ENCODE measurements around the gene ZDHHC5. TPM values are rescaled to one million over a fixed set of nuclear protein-coding genes. Genes with fewer than 3 reads are reported as not detected.

ZDHHC5 gene
- total RNA-seq, 2 experiments from 2014 or later: 62.9 to 65.5 TPM

GRCh38 chr11:57729479-57729878 is 61.6 kb downstream of the ZDHHC5 start:
- peaks cover 4% of the 10 kb centered on the region for H3K36me3 Mint-ChIP-seq (ENCODE audit: low read depth)
- ChIA-PET POLR2A (no interaction called here), CTCF (interaction anchor here (0.6 to 1.7 kb wide), 4 partner anchors 16 to 185 kb away, joined by 3 to 5 read pairs (median 4); partner anchors contain the start of genes MED19 and TMX2)
- DNase-seq: no peak
- H3K9me3 Mint-ChIP-seq: no peaks in the 10 kb centered on the region
- no peaks in the 10 kb centered on the region for H3K27me3 Mint-ChIP-seq
- peaks cover 17% of the 10 kb centered on the region for H3K4me1 Mint-ChIP-seq
- H3K4me3 Mint-ChIP-seq: no peak overlapping the region
- H3K27ac Mint-ChIP-seq: no peak overlapping the region

DNA sequence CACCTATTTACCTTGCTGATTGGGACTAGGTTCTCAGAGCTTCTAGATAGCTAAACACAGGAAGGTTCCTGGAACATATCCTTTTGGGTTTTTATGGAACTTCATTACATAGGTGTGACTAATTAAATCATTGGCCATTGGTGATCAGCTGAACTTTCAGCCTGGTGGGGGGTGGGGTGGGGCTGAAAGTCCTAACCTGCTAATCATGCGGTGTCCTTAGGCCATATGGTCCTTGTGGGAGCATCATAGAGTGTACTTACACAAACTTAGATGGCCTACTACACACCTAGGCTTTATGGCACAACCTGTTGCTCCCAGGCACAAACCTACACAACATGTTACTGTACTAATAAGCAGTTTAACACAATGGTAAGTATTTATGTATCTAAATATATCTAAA is 64.7 kb downstream of the ZDHHC5 start:
- no peak for DNase-seq
- no peak overlapping the region for H3K27ac Mint-ChIP-seq
- no peaks in the 10 kb centered on the region for H3K9me3 Mint-ChIP-seq
- no peak overlapping the region for H3K4me3 Mint-ChIP-seq
- CTCF ChIA-PET: interaction anchor here (1.7 to 1.9 kb wide), 2 partner anchors 19 to 68 kb away, joined by 4 to 5 read pairs; no protein-coding TSS in a partner anchor
- H3K27me3 Mint-ChIP-seq: no peaks in the 10 kb centered on the region
- H3K4me1 Mint-ChIP-seq: peaks cover 30% of the 10 kb centered on the region
- peaks cover 10% of the 10 kb centered on the region for H3K36me3 Mint-ChIP-seq (ENCODE audit: low read depth)
- POLR2A ChIA-PET: no interaction called here

- Mint-ChIP-seq H3K4me3 (no peak overlapping the region), H3K9me3 (no peaks in the 10 kb centered on the region), H3K27ac (peak overlapping the region; percentile 58), H3K36me3 (ENCODE audit: low read depth) (peaks cover 25% of the 10 kb centered on the region), H3K27me3 (no peaks in the 10 kb centered on the region), H3K4me1 (peaks cover 32% of the 10 kb centered on the region)
- no peak for DNase-seq
- ChIA-PET CTCF (interaction anchor here (0.6 to 1.5 kb wide), 4 partner anchors 10 to 27 kb away, joined by 3 to 5 read pairs (median 4); partner anchors contain the start of gene TMX2), POLR2A (no interaction called here)
These were observed 67.8 kb downstream of the ZDHHC5 start for GRCh38 chr11:57735619-57736298.

DNA sequence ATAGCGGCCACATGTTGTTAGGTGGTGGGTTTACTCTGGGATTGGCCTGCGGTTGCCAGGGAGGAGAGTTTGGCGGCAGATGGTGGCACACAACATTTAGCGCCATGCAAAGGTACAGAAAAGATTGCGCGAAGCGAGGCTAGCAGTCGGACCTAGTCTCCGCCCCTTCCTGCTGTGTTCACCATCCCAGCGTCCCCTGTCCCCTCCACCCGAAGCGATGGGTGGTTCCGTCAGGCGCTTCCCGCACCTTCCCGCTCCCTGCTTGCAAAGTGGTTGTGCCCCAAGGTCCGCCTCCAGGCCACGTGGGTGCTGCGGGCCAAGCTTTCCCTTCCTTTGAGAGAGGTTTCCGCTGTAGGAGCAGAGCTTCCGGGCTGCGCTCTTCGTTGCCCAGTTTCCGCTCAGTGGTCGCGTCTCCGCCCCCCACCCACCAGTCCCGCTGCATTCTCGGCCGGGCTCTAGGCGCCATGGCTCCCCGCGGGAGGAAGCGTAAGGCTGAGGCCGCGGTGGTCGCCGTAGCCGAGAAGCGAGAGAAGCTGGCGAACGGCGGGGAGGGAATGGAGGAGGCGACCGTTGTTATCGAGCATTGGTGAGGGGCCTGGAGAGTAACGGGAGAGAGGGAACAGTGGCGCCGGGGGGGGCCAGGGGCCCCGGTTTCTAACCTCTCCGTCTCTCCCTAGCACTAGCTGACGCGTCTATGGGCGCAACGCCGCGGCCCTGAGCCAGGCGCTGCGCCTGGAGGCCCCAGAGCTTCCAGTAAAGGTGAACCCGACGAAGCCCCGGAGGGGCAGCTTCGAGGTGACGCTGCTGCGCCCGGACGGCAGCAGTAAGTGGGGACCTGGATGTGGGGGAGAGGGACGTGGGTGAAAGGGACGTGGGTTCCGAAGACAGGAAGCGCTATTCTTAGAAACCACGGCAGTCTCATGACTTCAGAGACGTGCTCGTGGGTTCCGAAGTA is 73.5 kb downstream of the ZDHHC5 start, which contains the start of gene SELENOH:
Gene SELENOH, plus strand, starts transcription at position 360 of the 955 bp plus-strand sequence. Its CDS starts 105 bp downstream, at position 465.
- Mint-ChIP-seq H3K27me3 (no peaks in the 10 kb centered on the region), H3K36me3 (ENCODE audit: low read depth) (peaks cover 56% of the 10 kb centered on the region), H3K4me1 (peaks cover 41% of the 10 kb centered on the region), H3K4me3 (peak within 1 kb of the TSS; percentile 98), H3K27ac (peak within 1 kb of the TSS; percentile 94), H3K9me3 (no peaks in the 10 kb centered on the region)
- POLR2A ChIA-PET: interaction anchor here (1.0 to 1.1 kb wide), 4 partner anchors 29 to 82 kb away, joined by 3 to 4 read pairs (median 4); partner anchors contain the start of genes MED19 and TMX2
- CTCF ChIA-PET: interaction anchor here (0.6 to 2.8 kb wide), 7 partner anchors 13 to 420 kb away, joined by 3 to 13 read pairs (median 4); no protein-coding TSS in a partner anchor
- DNase-seq: peak; percentile 97

- POLR2A ChIA-PET: interaction anchor here (1.0 to 1.1 kb wide), 2 partner anchors 50 to 81 kb away, joined by 3 to 4 read pairs; no protein-coding TSS in a partner anchor
- CTCF ChIA-PET: interaction anchor here (0.9 to 2.8 kb wide), 4 partner anchors 17 to 61 kb away, joined by 3 to 13 read pairs (median 5); no protein-coding TSS in a partner anchor
- Mint-ChIP-seq H3K27me3 (no peaks in the 10 kb centered on the region), H3K4me1 (peaks cover 42% of the 10 kb centered on the region), H3K27ac (peak overlapping the region; percentile 94), H3K4me3 (peak overlapping the region; percentile 98), H3K9me3 (no peaks in the 10 kb centered on the region), H3K36me3 (ENCODE audit: low read depth) (peaks cover 57% of the 10 kb centered on the region)
- no peak for DNase-seq
These were observed 74.2 kb downstream of the ZDHHC5 start for GRCh38 chr11:57742087-57742452.

- ChIA-PET POLR2A (no interaction called here), CTCF (interaction anchor here (1.0 to 1.7 kb wide), 5 partner anchors 8 to 64 kb away, joined by 3 to 8 read pairs (median 3); partner anchors contain the start of gene BTBD18)
- no peak for DNase-seq
- Mint-ChIP-seq H3K36me3 (ENCODE audit: low read depth) (peaks cover 44% of the 10 kb centered on the region), H3K27ac (peak overlapping the region; percentile 64), H3K4me1 (peaks cover 44% of the 10 kb centered on the region), H3K27me3 (no peaks in the 10 kb centered on the region), H3K4me3 (peak overlapping the region; percentile 25), H3K9me3 (no peaks in the 10 kb centered on the region)
These were observed 76.4 kb downstream of the ZDHHC5 start for GRCh38 chr11:57744357-57744756.

- no peak overlapping the region for H3K4me3 Mint-ChIP-seq
- ChIA-PET CTCF (interaction anchor here (1.0 to 1.7 kb wide), 3 partner anchors 22 to 65 kb away, joined by 3 read pairs; no protein-coding TSS in a partner anchor), POLR2A (interaction anchor here (0.6 kb wide), 1 partner anchor 15 kb away, joined by 4 read pairs; no protein-coding TSS in a partner anchor)
- H3K4me1 Mint-ChIP-seq: peaks cover 39% of the 10 kb centered on the region
- no peak for DNase-seq
- H3K9me3 Mint-ChIP-seq: no peaks in the 10 kb centered on the region
- H3K36me3 Mint-ChIP-seq (ENCODE audit: low read depth): peaks cover 41% of the 10 kb centered on the region
- peak overlapping the region; percentile 60 for H3K27ac Mint-ChIP-seq
- H3K27me3 Mint-ChIP-seq: no peaks in the 10 kb centered on the region
These were observed 77.3 kb downstream of the ZDHHC5 start for GRCh38 chr11:57745206-57745605.

DNA sequence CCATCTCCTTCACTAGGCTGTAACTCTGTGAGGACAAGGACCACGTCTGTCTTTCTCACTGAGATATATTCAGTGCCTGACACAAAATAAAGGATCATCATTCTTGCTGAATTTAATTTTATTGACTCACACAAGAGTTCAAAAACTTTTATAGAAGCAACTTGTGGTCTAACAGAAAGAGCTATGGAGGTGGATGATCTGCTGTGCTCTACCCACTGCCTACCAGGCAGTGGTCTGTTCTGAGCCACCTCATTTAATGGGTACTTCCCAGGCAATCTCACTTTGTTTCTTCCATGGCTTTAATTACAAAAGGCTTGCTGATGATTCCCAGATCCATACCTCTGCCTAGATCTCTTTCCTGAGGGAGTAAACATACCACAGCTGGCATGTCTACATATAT is 79.0 kb downstream of the ZDHHC5 start:
- Mint-ChIP-seq H3K4me3 (no peak overlapping the region), H3K27ac (peak overlapping the region; percentile 17), H3K4me1 (peaks cover 32% of the 10 kb centered on the region), H3K36me3 (ENCODE audit: low read depth) (peaks cover 35% of the 10 kb centered on the region), H3K27me3 (no peaks in the 10 kb centered on the region), H3K9me3 (no peaks in the 10 kb centered on the region)
- DNase-seq: no peak
- ChIA-PET CTCF (interaction anchor here (0.6 to 1.2 kb wide), 3 partner anchors 14 to 409 kb away, joined by 3 to 4 read pairs (median 3); partner anchors contain the start of genes CTNND1 and P2RX3), POLR2A (no interaction called here)

Small RNA genes within 50 kb of the gene (microRNA-seq; reads per million reads assigned to microRNA genes)
- 1,301 reads per million, percentile 88 among the genes with 10 or more reads in this experiment for gene MIR130A (ENCODE audit: borderline microRNAs expressed, borderline replicate concordance)

Other genes with a start within 250 kb of the ZDHHC5 start
- gene SLC43A3, start 241.0 kb upstream of the ZDHHC5 start, total RNA-seq: 100 to 1,000 TPM in 1 of 2 experiments, 10 to 100 TPM in 1; 98.2 to 104 TPM
- under 1 TPM in 1 of 2 experiments, not detected in 1; 0.35 TPM for gene RTN4RL2, start 207.6 kb upstream of the ZDHHC5 start, total RNA-seq
- gene SLC43A1, start 152.4 kb upstream of the ZDHHC5 start, total RNA-seq: 10 to 100 TPM; 22.9 to 23.4 TPM
- 10 to 100 TPM; 87.3 to 97.7 TPM for gene TIMM10, start 137.4 kb upstream of the ZDHHC5 start, total RNA-seq
- not detected for gene SMTNL1, start 130.5 kb upstream of the ZDHHC5 start, total RNA-seq
- 100 to 1,000 TPM; 303 to 350 TPM for gene UBE2L6, start 100.4 kb upstream of the ZDHHC5 start, total RNA-seq
- under 1 TPM in 1 of 2 experiments, not detected in 1; 0.23 TPM for gene SERPING1, start 70.4 kb upstream of the ZDHHC5 start, total RNA-seq
- gene YPEL4, start 18.2 kb upstream of the ZDHHC5 start, total RNA-seq: under 1 TPM; 0.17 to 0.19 TPM
- 10 to 100 TPM; 17.1 to 21.2 TPM for gene CLP1, start 10.4 kb upstream of the ZDHHC5 start, total RNA-seq
- 10 to 100 TPM; 11.8 to 12.2 TPM for gene MED19, start 44.1 kb downstream of the ZDHHC5 start, total RNA-seq
- gene TMX2, start 44.5 kb downstream of the ZDHHC5 start, total RNA-seq: 10 to 100 TPM; 62.9 to 74.2 TPM
- 100 to 1,000 TPM; 129 to 181 TPM for gene SELENOH, start 73.4 kb downstream of the ZDHHC5 start, total RNA-seq
- not detected for gene BTBD18, start 83.7 kb downstream of the ZDHHC5 start, total RNA-seq
- gene CTNND1, start 93.7 kb downstream of the ZDHHC5 start, total RNA-seq: 1 to 10 TPM; 5.1 TPM

Measured in activated CD4-positive, alpha-beta T cell treated with anti-CD3 and anti-CD28 coated beads, Interleukin-2, amount 10 ng/mL, durations not matched to agents 7 days and 5 days (primary cell).